GM21737 (cell line): ENCODE measurements around the gene TCERG1.

ENCODE experiments used
- ATAC-seq: cut with Tn5 transposase; IDR thresholded peaks from one replicate; pipeline ENCODE4 v1.9.1; 2021; ENCODE audit warnings: mild to moderate bottlenecking, moderate library complexity; ENCODE audit not compliant: unreplicated experiment

Gene TCERG1

GRCh38 chr5:146446861-146447733 is at the start of gene TCERG1:
TSS of gene TCERG1 (plus strand) at chr5:146447333. CDS start at chr5:146447350, 17 bp downstream.
- ATAC-seq: peak; percentile 97

- no peak for ATAC-seq
Measured at GRCh38 chr5:146398826-146399225, 48.3 kb upstream of the TCERG1 start.

GRCh38 chr5:146399481-146399880 is 47.7 kb upstream of the TCERG1 start:
- ATAC-seq: no peak

- ATAC-seq: no peak
Measured at GRCh38 chr5:146400201-146400600, 46.9 kb upstream of the TCERG1 start.

GRCh38 chr5:146401021-146401420 is 46.1 kb upstream of the TCERG1 start:
- ATAC-seq: no peak

- ATAC-seq: no peak
Measured at GRCh38 chr5:146402949-146403348, 44.2 kb upstream of the TCERG1 start.

GRCh38 chr5:146409054-146409671 is 38.0 kb upstream of the TCERG1 start:
- no peak for ATAC-seq

- no peak for ATAC-seq
Measured at GRCh38 chr5:146410272-146410671, 36.9 kb upstream of the TCERG1 start.

GRCh38 chr5:146419696-146420095 is 27.4 kb upstream of the TCERG1 start:
- ATAC-seq: no peak

- ATAC-seq: no peak
Measured at GRCh38 chr5:146425023-146425422, 22.1 kb upstream of the TCERG1 start.

GRCh38 chr5:146426305-146426704 is 20.8 kb upstream of the TCERG1 start:
- no peak for ATAC-seq

- no peak for ATAC-seq
Measured at GRCh38 chr5:146426853-146427618, 20.1 kb upstream of the TCERG1 start.

- ATAC-seq: no peak
Measured at GRCh38 chr5:146427619-146427997, 19.5 kb upstream of the TCERG1 start.

GRCh38 chr5:146428658-146429057 is 18.5 kb upstream of the TCERG1 start:
- no peak for ATAC-seq

- ATAC-seq: no peak
Measured at GRCh38 chr5:146440353-146440752, 6.8 kb upstream of the TCERG1 start.

- no peak for ATAC-seq
Measured at GRCh38 chr5:146440870-146441495, 6.2 kb upstream of the TCERG1 start.

GRCh38 chr5:146441896-146442295 is 5.2 kb upstream of the TCERG1 start:
- no peak for ATAC-seq

GRCh38 chr5:146447734-146448380 is 724 bp downstream of the TCERG1 start:
- no peak for ATAC-seq

GRCh38 chr5:146448783-146449519 is 1.8 kb downstream of the TCERG1 start:
- no peak for ATAC-seq

GRCh38 chr5:146450002-146450401 is 2.9 kb downstream of the TCERG1 start:
- no peak for ATAC-seq
